Heart left ventricle (tissue), 16 donors: ENCODE measurements around the gene COL1A1. TPM values are rescaled to one million over a fixed set of nuclear protein-coding genes. Genes with fewer than 3 reads are reported as not detected.
A peak's percentile ranks its signal among the peaks of the same experiment; 100 is the strongest.

Experiments
- ATAC-seq, 4 donors: fragments of 200-7000 bp; cut with Tn5 transposase; one replicate each; pipeline ENCODE4 v1.9.1; 2020 to 2022; ENCODE audit warnings: moderate library complexity in 4 of 4, mild to moderate bottlenecking in 3 of 4, moderate number of reproducible peaks in 1 of 4
- DNase-seq, 5 donors: peaks; one replicate each; pipeline ENCODE4 v3.0.0-alpha.2; 2020
- H3K27ac ChIP-seq, 12 donors: fragments of 200-600 bp; sonication (generic) in 4 of 12; one replicate each; pipeline versions ENCODE4 v1.5.0 to v1.8.0; 2016 to 2022; ENCODE audit warnings: mild to moderate bottlenecking in 2 of 12
- H3K27me3 ChIP-seq, 9 donors: fragments of 200-600 bp; sonication (generic) in 2 of 9; one replicate each; pipeline versions ENCODE4 v1.5.1 to v1.8.0; 2016 to 2022; ENCODE audit warnings: mild to moderate bottlenecking in 3 of 9
- H3K36me3 ChIP-seq, 9 donors: fragments of 200-600 bp; sonication (generic) in 2 of 9; one replicate each; pipeline versions ENCODE4 v1.5.0 to v1.8.0; 2018 to 2022; ENCODE audit warnings: mild to moderate bottlenecking in 2 of 9
- H3K4me1 ChIP-seq, 12 donors: fragments of 200-600 bp; sonication (generic) in 4 of 12; one replicate each; pipeline versions ENCODE4 v1.5.0 to v1.8.0; 2016 to 2022; ENCODE audit warnings: mild to moderate bottlenecking in 3 of 12
- H3K4me3 ChIP-seq, 12 donors: fragments of 200-600 bp; sonication (generic) in 4 of 12; one replicate each; pipeline versions ENCODE4 v1.5.0 to v1.8.0; 2017 to 2022; ENCODE audit warnings: mild to moderate bottlenecking in 9 of 12, moderate library complexity in 4 of 12
- H3K9me3 ChIP-seq, 12 donors: fragments of 200-600 bp; sonication (generic) in 4 of 12; one replicate each; pipeline versions ENCODE4 v1.5.0 to v1.8.0; 2016 to 2022; ENCODE audit warnings: mild to moderate bottlenecking in 1 of 12
- CTCF ChIP-seq, 12 donors: fragments of 200-600 bp; sonication (generic) in 4 of 12; IDR thresholded peaks; one replicate each; pipeline versions ENCODE4 v1.5.0 to v1.8.0; 2018 to 2022; ENCODE audit warnings: antibody characterized with exemption in 12 of 12, mild to moderate bottlenecking in 5 of 12
- POLR2A ChIP-seq, 2 donors: fragments of 450-650 bp; IDR thresholded peaks; one replicate each; pipeline ENCODE4 v1.6.1; 2017; ENCODE audit warnings: antibody characterized with exemption in 2 of 2, mild to moderate bottlenecking in 2 of 2, moderate library complexity in 2 of 2
- WGBS, 4 donors: extraction: QIAGEN DNeasy Blood & Tissue Kit in 2 of 4; methylation state at CpG; one replicate each; pipeline versions ENCODE4 v1.1.5 to v1.1.7; 2013 to 2018; 5-methylcytosine and 5-hydroxymethylcytosine counted together
- intact Hi-C, 10 donors: fragments of 100-400 bp; cut with DNase I; formaldehyde crosslinking; loops; one replicate each; pipeline versions ENCODE4 v1.11.1 to v1.14.2; 2022
- polyA plus RNA-seq, 2 donors: library from polyadenylated mRNA; stranded (reverse); fragments of 200-250 nt; gene quantifications; one replicate each; pipeline ENCODE4 v1.2.3, GENCODE V29; 2013
- total RNA-seq, 9 donors: library from RNA; depleted of rRNA in 2 of 9; stranded (reverse); fragments of >200 nt in 2 of 9; fragmentation: NEBNext Ultra II Directional in 3 of 9; extraction: Animal tissue kit (Norgen Biotek cat#: 25700) in 3 of 9; gene quantifications; one replicate each; pipeline versions ENCODE4 v1.1.0 to v1.2.4, GENCODE V29; 2016 to 2023
- donor health status: ischemic (EF 13 %, LVEDD 7.1; RV severe dilation, severe dysfunction).
- donor health status: healthy with polysubstance abuse.
- donor health status: DM: no; HTN: yes; CAD: no.
- donor health status: DM: no; HTN: no; CAD: no.
- donor health status: ischemic (EF 25% LVEDD 6.9; RV normal size, moderate dysfunction).
- donor health status: ischemic (EF 25% LVEDD 5.7; RV mildly dilated, moderate dysfunction).
- donor health status: healthy.
- donor health status: DM: yes; HTN: yes; CAD: no.
- donor health status: ischemic (EF 35%, LVEDD 5.7; RV mildly dilated, moderate dysfunction).
- donor health status: nonischemic (EF 11% LVEDD 7.7; RV severe dilation, severe dysfunction).
- donor health status: DM: yes; HTN: yes; CAD: no.
- donor health status: PGD.
- donor health status: ischemic (EF 29% LVEDD 5.4; RV normal size, mild dysfunction).
- donor health status: nonischemic (EF 23%, LVEDD 6.1; RV moderate dilation, normal function).

COL1A1 gene
- total and polyA plus RNA-seq, 11 donors = 10.2 to 897 (median 55.4) TPM

DNA sequence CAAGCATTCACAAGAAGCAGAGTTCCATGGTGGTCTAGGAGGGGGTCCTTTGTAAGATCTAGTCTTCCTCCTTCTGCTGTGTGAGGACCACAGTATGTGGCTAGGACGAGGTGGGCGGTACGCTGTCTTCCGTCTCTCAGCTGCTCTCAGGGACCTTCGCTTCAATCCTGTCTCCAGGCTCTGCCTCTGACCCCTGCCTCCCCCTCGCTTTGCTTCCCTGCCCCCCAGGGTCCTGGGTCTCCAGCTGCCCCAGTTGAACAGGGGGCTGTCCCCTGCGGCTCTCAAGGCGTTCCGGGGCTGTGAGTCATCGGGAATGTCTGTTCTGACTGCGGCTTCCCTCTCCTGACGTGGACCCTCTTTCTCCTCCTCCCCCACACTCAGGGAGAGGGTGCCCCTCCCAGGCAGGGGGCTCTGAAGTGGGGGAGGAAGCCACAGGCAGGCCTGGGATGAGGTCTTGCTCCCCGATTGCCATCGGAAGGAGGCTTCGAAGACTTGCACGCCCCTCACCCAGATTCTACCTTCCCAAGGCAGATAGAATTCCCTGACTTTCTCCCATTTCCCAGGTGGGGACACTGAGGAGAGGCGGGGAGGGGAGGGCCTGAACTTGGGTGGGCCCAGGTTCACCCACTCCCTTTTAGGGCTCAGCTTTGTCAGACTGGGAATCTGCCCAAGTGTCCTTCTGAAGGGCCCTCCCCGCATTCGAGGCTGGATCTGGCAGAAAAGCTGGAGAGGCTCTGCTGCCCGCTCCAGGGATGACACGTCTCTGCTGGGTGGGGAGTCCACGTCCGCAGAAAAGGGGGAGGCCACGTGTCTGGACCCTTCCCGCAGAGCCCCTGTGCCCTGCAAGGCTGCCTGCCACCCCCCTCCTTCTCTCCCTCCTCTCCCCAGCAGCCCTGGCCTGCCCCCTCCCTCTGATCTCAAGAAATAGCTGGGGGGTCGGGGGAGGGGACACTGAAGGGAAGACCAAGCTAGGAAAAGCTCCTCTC, 9.1 kb upstream of the COL1A1 start:
- Histone ChIP-seq H3K27ac (peak overlapping the region; percentile 47 to 92 (median 80)), H3K36me3 (no peaks in the 10 kb centered on the region), H3K4me3 (peak overlapping the region in 3 of 12 donors; percentile 3 to 21 (median 18)), H3K4me1 (peaks cover 0 to 67% (median 33%) of the 10 kb centered on the region in 12 donors), H3K9me3 (no peaks in the 10 kb centered on the region), H3K27me3 (peaks cover 0 to 32% (median 4%) of the 10 kb centered on the region in 9 donors)
- DNase-seq (peak; percentile 68 to 93 (median 81)), ATAC-seq (peak; percentile 29 to 80 (median 61))
- TF ChIP-seq POLR2A (IDR thresholded peaks at IDR 0.05) (no peak), CTCF (IDR thresholded peaks at IDR 0.05) (no peak)
- intact Hi-C loops = no loop called here
- WGBS, 4 donors = 40 to 51% (median 46%) methylated on average over 20 to 26 of the region's 26 CpGs

- peaks cover 0 to 35% (median 4%) of the 10 kb centered on the region in 9 donors for H3K27me3 ChIP-seq
- no peak for TF ChIP-seq CTCF (IDR thresholded peaks at IDR 0.05)
- TF ChIP-seq POLR2A (IDR thresholded peaks at IDR 0.05) = peak in 1 of 2 donors; percentile 21
- peak overlapping the region in 4 of 12 donors; percentile 3 to 21 (median 13) for H3K4me3 ChIP-seq
- intact Hi-C loops = no loop called here
- no peaks in the 10 kb centered on the region for H3K36me3 ChIP-seq
- peak overlapping the region; percentile 47 to 92 (median 80) for H3K27ac ChIP-seq
- peaks cover 0 to 71% (median 31%) of the 10 kb centered on the region in 12 donors for H3K4me1 ChIP-seq
- ATAC-seq = peak; percentile 78 to 93 (median 88)
- H3K9me3 ChIP-seq = no peaks in the 10 kb centered on the region
- peak; percentile 88 to 93 (median 92) for DNase-seq
- WGBS, 4 donors = 50 to 61% (median 59%) methylated on average over 16 of the region's 16 CpGs
These were observed 8.2 kb upstream of the COL1A1 start for GRCh38 chr17:50209472-50210239.

- ATAC-seq = no peak
- Histone ChIP-seq H3K27me3 (peaks cover 0 to 35% (median 4%) of the 10 kb centered on the region in 9 donors), H3K4me1 (peaks cover 0 to 69% (median 30%) of the 10 kb centered on the region in 12 donors), H3K4me3 (no peak overlapping the region), H3K36me3 (no peaks in the 10 kb centered on the region), H3K27ac (peak overlapping the region in 9 of 12 donors; percentile 22 to 92 (median 66)), H3K9me3 (no peaks in the 10 kb centered on the region)
- TF ChIP-seq CTCF (IDR thresholded peaks at IDR 0.05) (no peak), POLR2A (IDR thresholded peaks at IDR 0.05) (no peak)
- intact Hi-C loops = no loop called here
- 80 to 86% (median 82%) methylated on average over 6 of the region's 6 CpGs for WGBS, 4 donors
- no peak for DNase-seq
These were observed 7.7 kb upstream of the COL1A1 start for GRCh38 chr17:50209133-50209471.
